ENCODE results near the gene TNRC6A.

- TF ChIP-seq, protein P1, sequence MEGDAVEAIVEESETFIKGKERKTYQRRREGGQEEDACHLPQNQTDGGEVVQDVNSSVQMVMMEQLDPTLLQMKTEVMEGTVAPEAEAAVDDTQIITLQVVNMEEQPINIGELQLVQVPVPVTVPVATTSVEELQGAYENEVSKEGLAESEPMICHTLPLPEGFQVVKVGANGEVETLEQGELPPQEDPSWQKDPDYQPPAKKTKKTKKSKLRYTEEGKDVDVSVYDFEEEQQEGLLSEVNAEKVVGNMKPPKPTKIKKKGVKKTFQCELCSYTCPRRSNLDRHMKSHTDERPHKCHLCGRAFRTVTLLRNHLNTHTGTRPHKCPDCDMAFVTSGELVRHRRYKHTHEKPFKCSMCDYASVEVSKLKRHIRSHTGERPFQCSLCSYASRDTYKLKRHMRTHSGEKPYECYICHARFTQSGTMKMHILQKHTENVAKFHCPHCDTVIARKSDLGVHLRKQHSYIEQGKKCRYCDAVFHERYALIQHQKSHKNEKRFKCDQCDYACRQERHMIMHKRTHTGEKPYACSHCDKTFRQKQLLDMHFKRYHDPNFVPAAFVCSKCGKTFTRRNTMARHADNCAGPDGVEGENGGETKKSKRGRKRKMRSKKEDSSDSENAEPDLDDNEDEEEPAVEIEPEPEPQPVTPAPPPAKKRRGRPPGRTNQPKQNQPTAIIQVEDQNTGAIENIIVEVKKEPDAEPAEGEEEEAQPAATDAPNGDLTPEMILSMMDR (IDR thresholded peaks at IDR 0.05) = peak in 1 of 6 experiments; percentile 16
- TF ChIP-seq EP300 (IDR thresholded peaks at IDR 0.05) (no peak), POLR2A (IDR thresholded peaks at IDR 0.05) (no peak), POLR2AphosphoS5 (IDR thresholded peaks at IDR 0.05) (no peak)
Measured at GRCh38 chr16:24689128-24689527, 40.3 kb upstream of the TNRC6A start.

All from upper lobe of left lung (tissue), 4 donors.